Adrenal gland (tissue), 12 donors: ENCODE measurements around the gene HOXA3. TPM values are rescaled to one million over a fixed set of nuclear protein-coding genes. Genes with fewer than 3 reads are reported as not detected.

Experiments used
- DNase-seq, 7 donors: peaks; one replicate each; pipeline ENCODE4 v3.0.0-alpha.2; 2019 to 2020
- H3K27ac ChIP-seq, 5 donors: fragments of 200-600 bp; sonication (generic) in 4 of 5; 1 replicate in 3 of 5; 2 replicates in 2 of 5; pipeline versions ENCODE4 v1.5.1 to v1.8.0; 2016 to 2020; ENCODE audit warnings: mild to moderate bottlenecking in 1 of 5
- H3K27me3 ChIP-seq: fragments of 200-600 bp; 2 replicates; pipeline ENCODE4 v1.8.0; 2021
- H3K36me3 ChIP-seq, 2 donors: fragments of 200-600 bp; replicated peaks in 1 of 2; 1 replicate in 1 of 2; 2 replicates in 1 of 2; pipeline versions ENCODE4 v1.5.1 to v1.8.0; 2018 to 2022
- H3K4me1 ChIP-seq, 2 donors: fragments of 200-600 bp; replicated peaks in 1 of 2; 1 replicate in 1 of 2; 2 replicates in 1 of 2; pipeline versions ENCODE4 v1.5.1 to v1.8.0; 2018 to 2021
- H3K4me3 ChIP-seq, 4 donors: fragments of 200-600 bp; sonication (generic) in 3 of 4; one replicate each; pipeline ENCODE4 v1.5.1; 2016 to 2018
- H3K9me3 ChIP-seq, 3 donors: fragments of 200-600 bp; sonication (generic) in 1 of 3; replicated peaks in 1 of 3; 1 replicate in 2 of 3; 2 replicates in 1 of 3; pipeline versions ENCODE4 v1.5.1 to v1.8.0; 2016 to 2021
- POLR2A ChIP-seq, 2 donors: fragments of 450-650 bp; IDR thresholded peaks; one replicate each; pipeline ENCODE4 v1.6.1; 2017; ENCODE audit warnings: antibody characterized with exemption in 2 of 2, mild to moderate bottlenecking in 2 of 2, moderate library complexity in 1 of 2
- WGBS, 4 donors: extraction: QIAGEN DNeasy Blood & Tissue Kit in 2 of 4; methylation state at CpG; one replicate each; pipeline versions ENCODE4 v1.1.5 to v1.1.7; 2013 to 2017; 5-methylcytosine and 5-hydroxymethylcytosine counted together
- intact Hi-C, 2 donors: fragments of 100-400 bp; cut with DNase I; formaldehyde crosslinking; loops; one replicate each; pipeline versions ENCODE4 v1.14.1 to v1.15.0; 2022 to 2023
- polyA plus RNA-seq, 3 donors: library from polyadenylated mRNA; stranded (reverse); fragments of 200-250 nt in 2 of 3; fragments of 350-450 nt in 1 of 3; fragmentation: Illumina TruSeq in 1 of 3; extraction: RNeasy Lipid Tissue Mini Kit (QIAGEN cat#74804) in 1 of 3; gene quantifications; one replicate each; pipeline ENCODE4 v1.2.3, GENCODE V29; 2013 to 2014
- total RNA-seq, 9 donors: library from RNA; depleted of rRNA in 4 of 9; stranded (reverse); fragments of >200 nt in 4 of 9; fragments of 120-200 nt in 1 of 9; fragmentation: NEBNext Ultra II Directional in 1 of 9; extraction: Animal tissue kit (Norgen Biotek cat#: 25700) in 1 of 9; gene quantifications; one replicate each; pipeline versions ENCODE4 v1.1.0 to v1.2.4, GENCODE V29; 2013 to 2023
- TF ChIP-seq, protein P1 (sequence below), 6 experiments: fragments of 450-650 bp in 4 of 6; fragments of 200-600 bp in 2 of 6; sonication (generic) in 1 of 6; IDR thresholded peaks; 1 replicate in 5 of 6; 2 replicates in 1 of 6; pipeline versions ENCODE4 v1.5.1 to v1.8.0; 2016 to 2021; ENCODE audit warnings: antibody characterized with exemption in 6 of 6, mild to moderate bottlenecking in 2 of 6, moderate library complexity in 1 of 6
- donor health status: healthy with polysubstance abuse.
- donor health status: Bipolar disorder and iron deficiency.
- donor health status: DM: yes; HTN: yes; CAD: no.
- donor health status: DM: no; HTN: no; CAD: no.
- donor health status: DM: no; HTN: no; CAD: no.
- donor health status: DM: yes; HTN: yes; CAD: no.

The HOXA3 gene
- total and polyA plus RNA-seq, 12 donors, result 1.0 to 32.7 (median 3.8) TPM

DNA sequence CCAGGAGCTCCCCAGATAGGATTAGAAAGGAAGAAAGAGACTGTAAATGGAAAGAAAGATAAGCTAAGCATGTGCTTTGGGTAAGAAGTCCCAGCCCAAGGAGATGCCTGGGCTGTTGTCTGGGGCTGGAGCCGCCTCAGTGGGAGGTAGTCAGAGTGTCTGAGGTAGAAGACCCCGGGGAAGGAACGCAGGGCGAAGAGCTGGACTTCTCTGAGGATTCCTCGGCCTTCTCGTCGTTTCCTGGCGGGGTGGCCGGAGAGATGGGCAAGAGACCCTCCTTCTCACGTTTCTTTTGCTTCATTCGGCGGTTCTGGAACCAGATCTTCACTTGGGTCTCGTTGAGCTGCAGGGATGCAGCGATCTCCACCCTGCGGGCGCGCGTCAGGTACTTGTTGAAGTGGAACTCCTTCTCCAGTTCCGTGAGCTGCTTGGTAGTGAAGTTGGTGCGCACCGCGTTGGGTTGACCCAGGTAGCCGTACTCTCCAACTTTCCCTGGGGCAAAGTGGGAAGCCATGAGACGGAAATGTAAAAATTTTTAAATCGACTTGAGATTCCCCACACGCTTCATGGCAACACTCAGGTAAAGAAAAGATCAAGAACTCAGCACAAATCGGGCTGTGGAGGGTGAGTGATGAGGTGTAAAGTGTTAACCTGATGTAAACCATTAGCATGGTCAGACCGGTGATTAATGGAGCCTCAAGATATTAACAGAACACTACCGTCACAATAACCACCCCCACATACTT, 57.9 kb downstream of the HOXA3 start:
- intact Hi-C loops, result loop anchor here in 1 of 2 donors (10.0 kb wide), 1 partner anchor 230 kb away; the partner anchor contains the start of gene SKAP2

DNA sequence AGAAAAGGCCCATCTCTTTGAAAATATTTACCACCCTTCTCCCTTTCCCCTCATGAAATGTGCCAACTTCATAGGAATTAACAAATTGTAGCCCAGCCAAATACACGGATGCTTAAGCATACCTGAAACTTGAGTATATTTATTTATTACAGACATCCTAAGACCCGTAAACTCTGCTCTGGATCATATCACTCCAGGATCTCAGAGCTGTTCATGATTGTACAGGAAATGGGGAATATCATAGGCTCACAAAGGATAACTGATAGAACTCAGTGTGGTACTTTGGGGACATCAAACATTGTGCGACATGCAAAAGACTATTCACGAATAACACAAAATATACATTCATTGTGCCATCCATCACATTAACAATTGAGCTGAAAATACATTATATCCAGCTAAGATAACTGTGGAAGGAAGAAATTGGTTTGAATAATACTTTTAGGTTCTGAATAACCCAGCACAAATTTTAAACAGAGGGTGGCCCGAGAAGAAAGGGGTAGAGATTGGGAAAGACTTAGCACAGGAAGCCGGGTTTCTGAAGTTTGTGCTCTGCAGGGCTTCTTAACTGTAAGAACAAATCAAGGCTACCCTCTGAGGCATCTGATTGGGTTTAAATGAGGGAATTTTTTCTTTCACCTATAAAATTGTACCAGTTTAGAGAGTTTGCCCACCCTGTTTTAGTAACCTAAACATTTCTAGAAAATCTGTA, 59.0 kb downstream of the HOXA3 start:
- TF ChIP-seq, protein P1, sequence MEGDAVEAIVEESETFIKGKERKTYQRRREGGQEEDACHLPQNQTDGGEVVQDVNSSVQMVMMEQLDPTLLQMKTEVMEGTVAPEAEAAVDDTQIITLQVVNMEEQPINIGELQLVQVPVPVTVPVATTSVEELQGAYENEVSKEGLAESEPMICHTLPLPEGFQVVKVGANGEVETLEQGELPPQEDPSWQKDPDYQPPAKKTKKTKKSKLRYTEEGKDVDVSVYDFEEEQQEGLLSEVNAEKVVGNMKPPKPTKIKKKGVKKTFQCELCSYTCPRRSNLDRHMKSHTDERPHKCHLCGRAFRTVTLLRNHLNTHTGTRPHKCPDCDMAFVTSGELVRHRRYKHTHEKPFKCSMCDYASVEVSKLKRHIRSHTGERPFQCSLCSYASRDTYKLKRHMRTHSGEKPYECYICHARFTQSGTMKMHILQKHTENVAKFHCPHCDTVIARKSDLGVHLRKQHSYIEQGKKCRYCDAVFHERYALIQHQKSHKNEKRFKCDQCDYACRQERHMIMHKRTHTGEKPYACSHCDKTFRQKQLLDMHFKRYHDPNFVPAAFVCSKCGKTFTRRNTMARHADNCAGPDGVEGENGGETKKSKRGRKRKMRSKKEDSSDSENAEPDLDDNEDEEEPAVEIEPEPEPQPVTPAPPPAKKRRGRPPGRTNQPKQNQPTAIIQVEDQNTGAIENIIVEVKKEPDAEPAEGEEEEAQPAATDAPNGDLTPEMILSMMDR (IDR thresholded peaks at IDR 0.05), result no peak
- no peak for TF ChIP-seq POLR2A (IDR thresholded peaks at IDR 0.05)
- Histone ChIP-seq H3K4me1 (peaks cover 14 to 20% of the 10 kb centered on the region in 2 donors), H3K4me3 (no peak overlapping the region), H3K27ac (no peak overlapping the region), H3K27me3 (peaks cover 2% of the 10 kb centered on the region), H3K36me3 (no peaks in the 10 kb centered on the region), H3K9me3 (no peaks in the 10 kb centered on the region)
- no peak for DNase-seq
- intact Hi-C loops, result loop anchor here in 1 of 2 donors (10.0 kb wide), 1 partner anchor 229 kb away; the partner anchor contains the start of gene SKAP2
- 77 to 80% (median 79%) methylated on average over 6 of the region's 6 CpGs for WGBS, 4 donors

More for the DNA sequence above, 57.9 kb downstream of the HOXA3 start:
- 81 to 87% (median 84%) methylated on average over 29 of the region's 29 CpGs for WGBS, 4 donors
- no peaks in the 10 kb centered on the region for H3K9me3 ChIP-seq
- DNase-seq, result no peak
- TF ChIP-seq, protein P1 (IDR thresholded peaks at IDR 0.05), result no peak
- TF ChIP-seq POLR2A (IDR thresholded peaks at IDR 0.05), result no peak
- no peaks in the 10 kb centered on the region for H3K27me3 ChIP-seq
- H3K4me1 ChIP-seq, result peaks cover 22 to 25% of the 10 kb centered on the region in 2 donors
- no peak overlapping the region for H3K27ac ChIP-seq
- no peak overlapping the region for H3K4me3 ChIP-seq
- H3K36me3 ChIP-seq, result no peaks in the 10 kb centered on the region

DNA sequence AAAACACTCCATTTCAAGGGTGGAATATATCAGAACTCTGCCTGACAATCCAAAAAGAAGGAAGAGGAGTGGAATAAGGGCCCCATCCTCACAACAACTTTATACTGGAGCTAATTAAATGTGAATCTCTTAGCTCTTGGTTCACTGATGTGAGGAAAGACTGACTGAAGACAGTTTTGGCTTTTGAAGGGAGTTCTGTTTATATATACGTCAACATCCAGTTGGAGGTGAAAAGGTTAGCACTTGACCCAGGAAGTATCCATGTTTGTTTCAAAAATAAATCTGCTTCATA, 59.6 kb downstream of the HOXA3 start:
- 77 to 87% (median 83%) methylated on average over 1 of the region's 1 CpG for WGBS, 4 donors
- intact Hi-C loops, result loop anchor here in 1 of 2 donors (10.0 kb wide), 1 partner anchor 228 kb away; the partner anchor contains the start of gene SKAP2
- no peak for TF ChIP-seq POLR2A (IDR thresholded peaks at IDR 0.05)
- TF ChIP-seq, protein P1 (IDR thresholded peaks at IDR 0.05), result no peak

More for the DNA sequence above, 59.6 kb downstream of the HOXA3 start:
- H3K36me3 ChIP-seq, result no peaks in the 10 kb centered on the region
- H3K4me1 ChIP-seq, result peaks cover 8 to 15% of the 10 kb centered on the region in 2 donors
- no peak overlapping the region for H3K4me3 ChIP-seq
- no peak for DNase-seq
- no peaks in the 10 kb centered on the region for H3K9me3 ChIP-seq
- no peak overlapping the region for H3K27ac ChIP-seq
- H3K27me3 ChIP-seq, result peaks cover 8% of the 10 kb centered on the region
